Effector memory CD8-positive, alpha-beta T cell (primary cell): ENCODE measurements around the gene RNF144B.

Experiments
- ATAC-seq: fragments of 150-1000 bp; cut with Tn5 transposase; replicated peaks from 2 replicates; pipeline ENCODE4 v1.10.0; 2021; ENCODE audit warnings: mild to moderate bottlenecking, moderate library complexity
- DNase-seq, 3 experiments: peaks; one replicate each; pipeline ENCODE4 v3.0.0; 2021
- H3K27ac Mint-ChIP-seq, 2 donors: one replicate each; pipeline ENCODE4 v1.8.0; 2022; ENCODE audit warnings: mild to moderate bottlenecking in 2 of 2, mixed read lengths in 2 of 2, moderate library complexity in 2 of 2
- H3K27me3 Mint-ChIP-seq, 2 donors: one replicate each; pipeline ENCODE4 v1.8.0; 2022; ENCODE audit warnings: mixed read lengths in 2 of 2
- H3K36me3 Mint-ChIP-seq: one replicate; pipeline ENCODE4 v1.8.0; 2022; ENCODE audit warnings: mild to moderate bottlenecking, moderate library complexity, mixed read lengths; ENCODE audit not compliant: insufficient read depth
- H3K4me1 Mint-ChIP-seq, 2 donors: one replicate each; pipeline ENCODE4 v1.8.0; 2022; ENCODE audit warnings: low read depth in 2 of 2, mixed read lengths in 2 of 2
- H3K4me3 Mint-ChIP-seq, 2 donors: one replicate each; pipeline ENCODE4 v1.8.0; 2022; ENCODE audit warnings: mild to moderate bottlenecking in 2 of 2, mixed read lengths in 2 of 2, moderate library complexity in 2 of 2
- H3K9me3 Mint-ChIP-seq, 2 donors: one replicate each; pipeline ENCODE4 v1.8.0; 2022; ENCODE audit warnings: mixed read lengths in 2 of 2

The RNF144B gene

DNA sequence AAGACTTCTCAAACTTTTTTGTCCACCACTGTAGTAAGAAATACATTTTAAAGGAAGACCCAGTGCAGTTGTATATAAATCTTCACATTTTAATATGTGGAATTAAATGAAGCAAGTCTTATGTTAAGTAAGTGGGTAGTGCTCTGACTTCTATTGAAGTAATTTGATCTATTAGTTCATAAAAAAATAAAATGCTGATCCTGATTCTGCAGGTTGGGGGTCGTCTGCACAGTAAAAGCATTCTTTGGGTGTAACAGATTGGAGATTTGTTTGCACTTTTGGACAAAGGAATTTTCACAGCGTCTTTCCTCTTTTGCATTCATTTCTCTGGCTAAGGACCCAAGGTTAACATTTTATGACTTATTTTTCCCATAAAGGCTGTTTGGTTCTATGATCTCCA, 106.8 kb downstream of the RNF144B start:
- ATAC-seq (no peak), DNase-seq (no peak)
- Mint-ChIP-seq H3K4me1 (no peaks in the 10 kb centered on the region), H3K27ac (no peak overlapping the region), H3K9me3 (no peaks in the 10 kb centered on the region), H3K36me3 (no peaks in the 10 kb centered on the region), H3K27me3 (peaks cover 17 to 21% of the 10 kb centered on the region in 2 donors), H3K4me3 (no peak overlapping the region)

DNA sequence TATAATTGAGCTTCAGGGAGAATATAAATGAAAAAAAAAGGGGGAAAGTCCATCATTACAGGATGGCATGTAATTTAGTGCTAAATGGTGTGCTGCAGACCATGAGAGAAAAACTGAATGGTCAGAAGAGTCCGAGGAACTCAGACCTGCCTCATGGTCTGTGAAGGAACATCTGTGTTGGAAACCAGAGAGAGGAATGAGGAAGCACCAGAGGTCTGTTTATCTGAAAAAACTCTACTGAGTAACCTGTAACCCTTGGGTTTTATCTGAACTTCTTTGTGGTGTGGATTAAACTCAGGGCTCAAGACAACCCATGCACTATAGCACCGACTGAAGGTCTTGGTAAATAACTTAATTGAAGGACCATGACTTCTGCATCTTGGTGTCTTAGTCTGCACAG, 108.1 kb downstream of the RNF144B start:
- H3K4me3 Mint-ChIP-seq, result no peak overlapping the region
- no peaks in the 10 kb centered on the region for H3K9me3 Mint-ChIP-seq
- DNase-seq (no peak), ATAC-seq (no peak)
- H3K4me1 Mint-ChIP-seq, result no peaks in the 10 kb centered on the region
- H3K36me3 Mint-ChIP-seq, result no peaks in the 10 kb centered on the region
- peaks cover 13 to 17% of the 10 kb centered on the region in 2 donors for H3K27me3 Mint-ChIP-seq
- H3K27ac Mint-ChIP-seq, result no peak overlapping the region

GRCh38 chr6:18496462-18496861, 109.3 kb downstream of the RNF144B start:
- H3K36me3 Mint-ChIP-seq, result no peaks in the 10 kb centered on the region
- H3K27me3 Mint-ChIP-seq, result peaks cover 1 to 11% of the 10 kb centered on the region in 2 donors
- no peak overlapping the region for H3K27ac Mint-ChIP-seq
- H3K4me3 Mint-ChIP-seq, result no peak overlapping the region
- H3K4me1 Mint-ChIP-seq, result no peaks in the 10 kb centered on the region
- DNase-seq (no peak), ATAC-seq (no peak)
- no peaks in the 10 kb centered on the region for H3K9me3 Mint-ChIP-seq

DNA sequence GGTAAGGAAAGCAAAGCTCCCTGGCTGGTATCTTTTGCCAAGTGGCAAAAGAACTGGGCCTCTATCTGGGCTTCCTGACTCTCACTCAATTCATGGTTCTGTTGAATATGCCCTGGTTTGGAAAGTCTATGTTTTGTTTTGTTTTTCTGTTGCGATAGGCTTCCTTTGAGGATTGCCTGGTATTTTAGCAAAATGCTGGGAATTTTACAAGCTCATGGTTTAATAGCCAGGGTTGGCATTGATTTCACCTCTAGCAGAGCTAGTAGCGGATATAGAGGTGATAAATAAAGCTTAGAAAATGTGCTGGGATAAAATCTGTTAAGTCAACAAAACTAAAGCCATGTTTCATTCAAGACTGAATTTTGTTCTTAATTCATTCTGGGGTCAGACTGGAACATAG, 109.9 kb downstream of the RNF144B start:
- no peaks in the 10 kb centered on the region for H3K4me1 Mint-ChIP-seq
- H3K36me3 Mint-ChIP-seq, result no peaks in the 10 kb centered on the region
- DNase-seq, result no peak
- H3K9me3 Mint-ChIP-seq, result no peaks in the 10 kb centered on the region
- no peak overlapping the region for H3K4me3 Mint-ChIP-seq
- no peak for ATAC-seq
- H3K27ac Mint-ChIP-seq, result no peak overlapping the region
- H3K27me3 Mint-ChIP-seq, result peaks cover 0 to 11% of the 10 kb centered on the region in 2 donors

DNA sequence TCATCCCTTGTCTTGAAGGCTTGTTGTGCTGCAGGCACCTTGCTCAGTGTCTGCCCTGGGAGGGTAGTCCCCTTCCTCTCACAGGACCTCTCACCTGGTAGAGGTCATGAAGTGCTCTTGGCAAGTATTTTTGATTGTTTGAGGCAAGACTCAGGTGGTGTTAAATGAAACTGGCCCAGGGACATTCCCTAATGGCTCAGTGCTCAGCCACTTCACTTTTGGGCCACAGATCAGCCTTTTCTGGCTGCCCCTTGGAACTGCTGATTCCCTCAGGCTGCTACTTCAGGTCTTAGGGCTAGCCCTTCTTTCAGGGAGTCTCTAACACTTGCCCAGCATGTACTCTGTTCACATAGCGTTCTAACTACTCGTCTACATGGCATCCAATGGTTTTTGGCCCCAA, 111.3 kb downstream of the RNF144B start:
- Mint-ChIP-seq H3K9me3 (no peaks in the 10 kb centered on the region), H3K27me3 (peaks cover 0 to 11% of the 10 kb centered on the region in 2 donors), H3K36me3 (no peaks in the 10 kb centered on the region), H3K4me3 (no peak overlapping the region), H3K27ac (no peak overlapping the region), H3K4me1 (no peaks in the 10 kb centered on the region)
- ATAC-seq (no peak), DNase-seq (no peak)

DNA sequence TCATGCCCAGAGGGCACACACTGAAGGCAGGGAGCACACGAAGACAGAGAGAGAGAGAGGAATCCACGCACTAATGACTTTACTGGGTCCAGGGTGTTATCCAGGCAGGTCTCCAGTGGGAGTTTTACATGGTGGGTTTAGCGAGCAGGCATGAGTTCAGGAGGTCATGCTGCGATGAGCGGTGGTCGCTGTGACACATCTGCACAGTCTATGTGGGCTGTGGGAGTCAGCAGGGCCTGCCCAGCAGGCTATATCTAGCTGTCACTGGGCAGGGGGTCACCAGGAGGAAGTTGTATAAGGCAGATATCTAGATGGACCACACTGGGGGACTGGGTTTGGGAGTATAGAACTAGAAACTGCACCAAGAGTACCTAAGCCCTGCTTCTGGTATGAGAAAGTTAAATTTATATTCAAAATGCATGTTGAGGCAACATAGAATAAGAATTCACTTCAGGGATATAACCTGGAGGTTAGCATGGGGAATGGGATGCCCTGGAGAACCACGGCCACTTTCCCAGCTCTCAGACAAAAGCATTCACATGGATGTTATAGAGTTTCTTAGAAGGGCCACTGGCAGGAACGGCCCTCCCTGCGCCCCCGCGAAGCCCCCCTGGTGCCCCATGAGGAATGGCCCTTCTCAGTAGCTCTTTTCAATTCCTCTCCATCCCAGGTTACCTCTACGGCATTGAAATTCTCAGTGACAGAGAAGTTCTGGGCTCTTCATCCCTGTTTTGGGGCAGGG, 113.9 kb downstream of the RNF144B start:
- no peak overlapping the region for H3K4me3 Mint-ChIP-seq
- no peaks in the 10 kb centered on the region for H3K9me3 Mint-ChIP-seq
- no peak overlapping the region for H3K27ac Mint-ChIP-seq
- peaks cover 10 to 12% of the 10 kb centered on the region in 2 donors for H3K27me3 Mint-ChIP-seq
- H3K4me1 Mint-ChIP-seq, result peaks cover 0 to 4% of the 10 kb centered on the region in 2 donors
- DNase-seq (no peak), ATAC-seq (no peak)
- no peaks in the 10 kb centered on the region for H3K36me3 Mint-ChIP-seq

- Mint-ChIP-seq H3K9me3 (no peaks in the 10 kb centered on the region), H3K27me3 (peaks cover 10 to 12% of the 10 kb centered on the region in 2 donors), H3K27ac (no peak overlapping the region), H3K4me1 (peaks cover 0 to 4% of the 10 kb centered on the region in 2 donors), H3K4me3 (no peak overlapping the region), H3K36me3 (no peaks in the 10 kb centered on the region)
- DNase-seq (no peak), ATAC-seq (peak; percentile 31)
These were observed 114.5 kb downstream of the RNF144B start for GRCh38 chr6:18501663-18502013.

DNA sequence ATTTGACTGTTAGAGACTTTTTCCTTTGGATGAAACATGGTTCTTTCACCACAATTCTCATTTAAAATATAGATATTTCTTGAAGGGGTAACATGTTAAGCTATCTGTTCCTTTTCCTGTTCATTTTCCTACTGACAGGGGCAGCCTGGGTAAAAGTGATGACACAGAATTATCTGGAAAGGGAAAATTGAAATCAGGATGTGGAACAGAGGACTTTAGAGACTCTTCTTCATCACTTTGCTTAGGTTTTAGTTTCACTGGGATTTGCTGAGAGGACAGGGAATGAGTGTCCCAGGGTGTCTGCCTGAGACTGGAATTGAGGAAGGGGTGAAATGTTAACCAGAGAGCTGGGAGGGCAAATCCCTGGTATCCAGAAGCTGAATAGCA, 116.0 kb downstream of the RNF144B start:
- peaks cover 0 to 4% of the 10 kb centered on the region in 2 donors for H3K4me1 Mint-ChIP-seq
- H3K27ac Mint-ChIP-seq, result no peak overlapping the region
- no peak overlapping the region for H3K4me3 Mint-ChIP-seq
- DNase-seq (no peak), ATAC-seq (no peak)
- H3K9me3 Mint-ChIP-seq, result no peaks in the 10 kb centered on the region
- H3K36me3 Mint-ChIP-seq, result no peaks in the 10 kb centered on the region
- peaks cover 6 to 10% of the 10 kb centered on the region in 2 donors for H3K27me3 Mint-ChIP-seq

DNA sequence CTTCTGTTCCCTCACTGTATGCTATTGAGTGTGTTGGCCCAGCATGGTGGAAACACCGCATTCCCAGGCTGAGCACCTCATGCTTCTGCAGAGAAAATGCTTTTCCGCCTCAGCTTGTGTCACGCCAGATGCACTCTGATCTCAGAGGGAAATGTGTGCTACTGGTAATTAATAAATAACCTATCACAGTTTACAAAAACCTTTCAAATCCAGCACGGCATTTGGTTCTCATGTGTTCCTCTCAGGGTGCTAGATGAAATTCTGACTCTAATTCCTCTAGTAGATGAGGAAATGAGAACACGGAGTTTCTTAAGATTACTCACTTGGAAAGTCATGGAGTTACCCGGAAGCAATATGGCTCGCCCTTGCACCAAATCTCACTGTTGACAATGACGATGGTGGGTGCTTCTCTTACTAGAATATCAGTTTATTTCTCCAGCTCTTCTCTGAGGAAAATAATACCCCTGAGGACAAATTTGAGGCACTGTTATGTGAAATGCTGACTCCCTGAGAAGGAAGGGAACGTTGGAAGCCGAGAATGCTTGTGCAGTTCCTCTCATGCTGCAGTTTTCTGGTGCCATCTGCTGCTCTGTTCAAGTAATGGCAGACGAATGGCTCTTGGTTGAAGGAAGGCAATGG, 116.6 kb downstream of the RNF144B start:
- no peak overlapping the region for H3K27ac Mint-ChIP-seq
- H3K4me3 Mint-ChIP-seq, result no peak overlapping the region
- peaks cover 6 to 10% of the 10 kb centered on the region in 2 donors for H3K27me3 Mint-ChIP-seq
- ATAC-seq (no peak), DNase-seq (peak in 2 of 3 experiments; percentile 8 to 10)
- H3K4me1 Mint-ChIP-seq, result peaks cover 0 to 4% of the 10 kb centered on the region in 2 donors
- H3K9me3 Mint-ChIP-seq, result no peaks in the 10 kb centered on the region
- H3K36me3 Mint-ChIP-seq, result no peaks in the 10 kb centered on the region

GRCh38 chr6:18504232-18504596, 117.1 kb downstream of the RNF144B start:
- DNase-seq, result no peak
- Mint-ChIP-seq H3K27me3 (peaks cover 6 to 10% of the 10 kb centered on the region in 2 donors), H3K36me3 (no peaks in the 10 kb centered on the region), H3K27ac (no peak overlapping the region), H3K9me3 (no peaks in the 10 kb centered on the region), H3K4me1 (peaks cover 0 to 4% of the 10 kb centered on the region in 2 donors), H3K4me3 (no peak overlapping the region)
- ATAC-seq, result no peak

GRCh38 chr6:18506382-18507017, 119.3 kb downstream of the RNF144B start:
- no peaks in the 10 kb centered on the region for H3K36me3 Mint-ChIP-seq
- DNase-seq (no peak), ATAC-seq (no peak)
- H3K27ac Mint-ChIP-seq, result no peak overlapping the region
- peaks cover 15 to 25% of the 10 kb centered on the region in 2 donors for H3K27me3 Mint-ChIP-seq
- no peak overlapping the region for H3K4me3 Mint-ChIP-seq
- no peaks in the 10 kb centered on the region for H3K9me3 Mint-ChIP-seq
- peaks cover 0 to 4% of the 10 kb centered on the region in 2 donors for H3K4me1 Mint-ChIP-seq

- H3K27ac Mint-ChIP-seq, result no peak overlapping the region
- H3K4me1 Mint-ChIP-seq, result peaks cover 0 to 4% of the 10 kb centered on the region in 2 donors
- no peaks in the 10 kb centered on the region for H3K9me3 Mint-ChIP-seq
- H3K36me3 Mint-ChIP-seq, result no peaks in the 10 kb centered on the region
- no peak overlapping the region for H3K4me3 Mint-ChIP-seq
- H3K27me3 Mint-ChIP-seq, result peaks cover 15 to 25% of the 10 kb centered on the region in 2 donors
- DNase-seq, result no peak
- no peak for ATAC-seq
These were observed 119.9 kb downstream of the RNF144B start for GRCh38 chr6:18507018-18507415.

DNA sequence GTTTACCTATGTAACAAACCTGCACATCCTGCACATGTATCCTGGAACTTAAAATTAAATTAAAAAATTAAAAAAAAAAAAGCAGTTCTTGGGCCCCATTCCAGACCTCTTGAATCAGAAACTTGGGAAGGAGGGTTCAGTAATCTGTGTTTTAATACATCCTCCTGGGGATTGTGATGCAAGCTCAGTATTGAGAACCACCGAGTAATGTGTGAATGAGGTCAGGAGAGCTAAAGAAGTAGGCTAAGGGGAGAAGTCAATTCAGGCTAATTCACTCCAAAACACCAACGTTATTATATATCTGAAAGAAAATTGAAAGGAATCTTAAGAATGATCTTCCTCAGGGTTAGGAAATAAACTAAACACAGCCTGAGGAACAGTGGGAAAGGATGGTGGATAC, 120.4 kb downstream of the RNF144B start:
- Mint-ChIP-seq H3K36me3 (no peaks in the 10 kb centered on the region), H3K27me3 (peaks cover 15 to 25% of the 10 kb centered on the region in 2 donors), H3K4me3 (no peak overlapping the region), H3K4me1 (peaks cover 0 to 4% of the 10 kb centered on the region in 2 donors), H3K9me3 (no peaks in the 10 kb centered on the region), H3K27ac (no peak overlapping the region)
- ATAC-seq (no peak), DNase-seq (no peak)
